K562 (cell line): ENCODE data around the gene PTRH1.

Source experiments
- CTCF ChIP-seq, 3 experiments: IDR thresholded peaks in 2 of 3; conservative IDR thresholded peaks in 1 of 3; 2 replicates each; pipeline ENCODE4 v1.5.1; 2011 to 2012; ENCODE audit warnings: low read length in 3 of 3, mild to moderate bottlenecking in 3 of 3, control low read depth in 2 of 3, improper control_type of control experiment in 1 of 3, inconsistent platforms in 1 of 3, low read depth in 1 of 3, mixed read lengths in 1 of 3, moderate library complexity in 1 of 3; ENCODE audit not compliant: insufficient read depth in 2 of 3
- HDAC3 ChIP-seq: fragments of 450-650 bp; IDR thresholded peaks from 2 replicates; pipeline ENCODE4 v1.6.1; 2018; ENCODE audit warnings: borderline replicate concordance, mild to moderate bottlenecking, moderate library complexity; ENCODE audit not compliant: partially characterized antibody
- HDAC8 ChIP-seq: fragments of 450-650 bp; IDR thresholded peaks from 2 replicates; pipeline ENCODE4 v1.6.1; 2016; ENCODE audit warnings: mild to moderate bottlenecking, missing genetic modification characterization, moderate library complexity, missing compliant biosample characterization
- KLF10 ChIP-seq: fragments of 250-450 bp; sonication (Bioruptor Pico); IDR thresholded peaks from 2 replicates; pipeline ENCODE4 v1.6.1; 2021; ENCODE audit warnings: matching md5 sums
- MAFG ChIP-seq: fragments of 450-650 bp; conservative IDR thresholded peaks from 2 replicates; pipeline ENCODE4 v1.6.1; 2016; ENCODE audit warnings: missing genetic modification characterization, missing compliant biosample characterization
- RFX7 ChIP-seq: fragments of 250-450 bp; sonication (Bioruptor Pico); IDR thresholded peaks from 2 replicates; pipeline ENCODE4 v1.5.1; 2021; ENCODE audit warnings: mild to moderate bottlenecking
- SMAD4 ChIP-seq: fragments of 250-450 bp; sonication (Bioruptor Pico); conservative IDR thresholded peaks from 2 replicates; pipeline ENCODE4 v1.8.0; 2021; ENCODE audit warnings: inconsistent platforms, mild to moderate bottlenecking, moderate library complexity
- SP2 ChIP-seq: IDR thresholded peaks from 2 replicates; pipeline ENCODE4 v1.6.1; 2011; ENCODE audit warnings: mild to moderate bottlenecking, low read depth, low read length, moderate library complexity; ENCODE audit not compliant: poor library complexity, severe bottlenecking; ENCODE audit errors: extremely low read depth
- THRB ChIP-seq: fragments of 450-650 bp; formaldehyde crosslinking; conservative IDR thresholded peaks from 2 replicates; pipeline ENCODE4 v1.4.0; 2022; ENCODE audit warnings: mild to moderate bottlenecking, missing genetic modification characterization
- ZNF445 ChIP-seq: fragments of 250-450 bp; sonication (Bioruptor Pico); IDR thresholded peaks from 2 replicates; pipeline ENCODE4 v1.4.0; 2020; ENCODE audit warnings: low read depth, mild to moderate bottlenecking, moderate library complexity
- ZZZ3 ChIP-seq: fragments of 450-650 bp; IDR thresholded peaks from 2 replicates; pipeline ENCODE4 v1.6.1; 2016; ENCODE audit warnings: antibody characterized with exemption, mild to moderate bottlenecking, moderate library complexity
- TF ChIP-seq, protein P1 (sequence below): conservative IDR thresholded peaks from 2 replicates; pipeline ENCODE4 v1.6.1; 2011; ENCODE audit warnings: low read depth, mild to moderate bottlenecking, low read length; ENCODE audit not compliant: control insufficient read depth

GRCh38 chr9:127761061-127761460, 45.6 kb upstream of the PTRH1 start:
- TF ChIP-seq HDAC3 (no peak), MAFG (tag) (no peak), CTCF (IDR thresholded peaks at IDR 0.05 in 2 of 3, conservative IDR thresholded peaks at IDR 0.05 in 1 of 3; ENCODE audit: insufficient read depth in 2 of 3, low read depth in 1 of 3, low read length in 3 of 3) (no peak), HDAC8 (tag) (no peak), SMAD4 (CRISPR knock-in tag) (no peak), RFX7 (CRISPR knock-in tag) (no peak), KLF10 (CRISPR knock-in tag) (no peak), THRB (CRISPR knock-in tag) (no peak), SP2 (no peak), ZZZ3 (no peak), ZNF445 (CRISPR knock-in tag) (no peak)
- TF ChIP-seq, protein P1, sequence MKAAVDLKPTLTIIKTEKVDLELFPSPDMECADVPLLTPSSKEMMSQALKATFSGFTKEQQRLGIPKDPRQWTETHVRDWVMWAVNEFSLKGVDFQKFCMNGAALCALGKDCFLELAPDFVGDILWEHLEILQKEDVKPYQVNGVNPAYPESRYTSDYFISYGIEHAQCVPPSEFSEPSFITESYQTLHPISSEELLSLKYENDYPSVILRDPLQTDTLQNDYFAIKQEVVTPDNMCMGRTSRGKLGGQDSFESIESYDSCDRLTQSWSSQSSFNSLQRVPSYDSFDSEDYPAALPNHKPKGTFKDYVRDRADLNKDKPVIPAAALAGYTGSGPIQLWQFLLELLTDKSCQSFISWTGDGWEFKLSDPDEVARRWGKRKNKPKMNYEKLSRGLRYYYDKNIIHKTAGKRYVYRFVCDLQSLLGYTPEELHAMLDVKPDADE: no peak
